Pancreas (tissue), 10 donors: ENCODE measurements around the gene GRIN2A. TPM values are rescaled to one million over a fixed set of nuclear protein-coding genes. Genes with fewer than 3 reads are reported as not detected.

ENCODE experiments used
- ATAC-seq, 4 donors: fragments of 200-7000 bp; cut with Tn5 transposase; one replicate each; pipeline versions ENCODE4 v1.8.0 to v1.9.1; 2020; ENCODE audit warnings: mild to moderate bottlenecking in 4 of 4, moderate library complexity in 4 of 4
- DNase-seq, 6 donors: peaks; one replicate each; pipeline ENCODE4 v3.0.0-alpha.2; 2020
- FAIRE-seq: peaks from 2 replicates; lab custom pipeline; 2012; peaks lifted over from hg19 to GRCh38; lab: Jason Lieb, UNC
- H3K27ac ChIP-seq, 4 donors: fragments of 200-600 bp; sonication (generic); 1 replicate in 3 of 4; 2 replicates in 1 of 4; pipeline versions ENCODE4 v1.5.0 to v1.8.0; 2020
- H3K27me3 ChIP-seq, 4 donors: fragments of 200-600 bp; one replicate each; pipeline ENCODE4 v1.8.0; 2021
- H3K36me3 ChIP-seq, 3 donors: fragments of 200-600 bp; sonication (generic) in 1 of 3; one replicate each; pipeline versions ENCODE4 v1.5.0 to v1.8.0; 2020 to 2021
- H3K4me1 ChIP-seq, 3 donors: fragments of 200-600 bp; one replicate each; pipeline ENCODE4 v1.8.0; 2021
- H3K4me3 ChIP-seq, 4 donors: fragments of 200-600 bp; sonication (generic) in 2 of 4; one replicate each; pipeline versions ENCODE4 v1.5.0 to v1.8.0; 2020 to 2021
- H3K9me3 ChIP-seq, 4 donors: fragments of 200-600 bp; one replicate each; pipeline ENCODE4 v1.8.0; 2021
- CTCF ChIP-seq, 4 donors: fragments of 200-600 bp; sonication (generic) in 3 of 4; IDR thresholded peaks; one replicate each; pipeline versions ENCODE4 v1.5.0 to v1.8.0; 2021; ENCODE audit warnings: antibody characterized with exemption in 4 of 4
- WGBS, 2 donors: extraction: QIAGEN DNeasy Blood & Tissue Kit; methylation state at CpG; one replicate each; pipeline ENCODE4 v1.1.7; 2013; 5-methylcytosine and 5-hydroxymethylcytosine counted together
- intact Hi-C, 3 donors: fragments of 100-400 bp; cut with DNase I; formaldehyde crosslinking; loops; one replicate each; pipeline versions ENCODE4 v1.11.1 to v1.14.2; 2022
- polyA plus RNA-seq, 2 donors: library from polyadenylated mRNA; stranded (reverse); fragments of 200-250 nt; gene quantifications; one replicate each; pipeline ENCODE4 v1.2.3, GENCODE V29; 2013
- total RNA-seq, 6 donors: library from RNA; stranded (reverse); fragmentation: NEBNext Ultra II Directional in 4 of 6; extraction: Animal tissue kit (Norgen Biotek cat#: 25700) in 4 of 6; gene quantifications; one replicate each; pipeline versions ENCODE4 v1.2.1 to v1.2.4, GENCODE V29; 2021 to 2023
- donor health status: healthy with polysubstance abuse.
- donor health status: DM: no; HTN: no; CAD: no; lungs with moderate emphysema.
- donor health status: DM: no; HTN: no; CAD: no.
- donor health status: control.
- donor health status: control.
- donor health status: Bipolar disorder and iron deficiency.
- donor health status: DM: yes; HTN: yes; CAD: no.
- donor health status: DM: no; HTN: no; CAD: no.
- donor health status: DM: no; HTN: no; CAD: no.
- donor health status: DM: yes; HTN: yes; CAD: no.

GRIN2A gene
- total and polyA plus RNA-seq, 8 donors: 0.09 to 2.2 (median 0.32) TPM

- WGBS, 2 donors: 52 to 71% methylated on average over 4 of the region's 4 CpGs
- no peaks in the 10 kb centered on the region for H3K4me1 ChIP-seq
- DNase-seq (no peak), ATAC-seq (peak in 3 of 4 donors; percentile 19 to 83 (median 79)), FAIRE-seq (no peak)
- H3K36me3 ChIP-seq: no peaks in the 10 kb centered on the region
- no peak for TF ChIP-seq CTCF (IDR thresholded peaks at IDR 0.05)
- intact Hi-C loops: no loop called here
- H3K27ac ChIP-seq: no peak overlapping the region
- no peak overlapping the region for H3K4me3 ChIP-seq
- H3K27me3 ChIP-seq: no peaks in the 10 kb centered on the region
- no peaks in the 10 kb centered on the region for H3K9me3 ChIP-seq
Observed at GRCh38 chr16:9948933-9949332, 233.3 kb downstream of the GRIN2A start.

GRCh38 chr16:9946022-9946720 lies 236.1 kb downstream of the GRIN2A start:
- intact Hi-C loops: no loop called here
- DNase-seq: no peak
- Histone ChIP-seq H3K36me3 (no peaks in the 10 kb centered on the region), H3K4me1 (no peaks in the 10 kb centered on the region), H3K9me3 (no peaks in the 10 kb centered on the region), H3K4me3 (no peak overlapping the region), H3K27me3 (no peaks in the 10 kb centered on the region), H3K27ac (no peak overlapping the region)
- TF ChIP-seq CTCF (IDR thresholded peaks at IDR 0.05): no peak
- no peak for ATAC-seq
- 65 to 76% methylated on average over 3 of the region's 3 CpGs for WGBS, 2 donors
- FAIRE-seq: no peak

- ATAC-seq: no peak
Observed at GRCh38 chr16:9943121-9943520, 239.1 kb downstream of the GRIN2A start.

GRCh38 chr16:9941245-9941644 lies 241.0 kb downstream of the GRIN2A start:
- WGBS, 2 donors: 52 to 63% methylated on average over 3 of the region's 3 CpGs
- Histone ChIP-seq H3K36me3 (no peaks in the 10 kb centered on the region), H3K9me3 (no peaks in the 10 kb centered on the region), H3K4me1 (no peaks in the 10 kb centered on the region), H3K27ac (no peak overlapping the region), H3K4me3 (no peak overlapping the region), H3K27me3 (no peaks in the 10 kb centered on the region)
- intact Hi-C loops: no loop called here
- DNase-seq: no peak
- no peak for ATAC-seq
- FAIRE-seq: no peak
- no peak for TF ChIP-seq CTCF (IDR thresholded peaks at IDR 0.05)

More at GRCh38 chr16:9943121-9943520, 239.1 kb downstream of the GRIN2A start:
- intact Hi-C loops: no loop called here
- H3K27ac ChIP-seq: no peak overlapping the region
- no peak for TF ChIP-seq CTCF (IDR thresholded peaks at IDR 0.05)
- no peak overlapping the region for H3K4me3 ChIP-seq
- H3K4me1 ChIP-seq: no peaks in the 10 kb centered on the region
- no peaks in the 10 kb centered on the region for H3K9me3 ChIP-seq
- 58 to 82% methylated on average over 5 of the region's 5 CpGs for WGBS, 2 donors
- FAIRE-seq (no peak), DNase-seq (no peak)
- no peaks in the 10 kb centered on the region for H3K27me3 ChIP-seq
- no peaks in the 10 kb centered on the region for H3K36me3 ChIP-seq
